ENCODE results near the gene NET1.

DNA sequence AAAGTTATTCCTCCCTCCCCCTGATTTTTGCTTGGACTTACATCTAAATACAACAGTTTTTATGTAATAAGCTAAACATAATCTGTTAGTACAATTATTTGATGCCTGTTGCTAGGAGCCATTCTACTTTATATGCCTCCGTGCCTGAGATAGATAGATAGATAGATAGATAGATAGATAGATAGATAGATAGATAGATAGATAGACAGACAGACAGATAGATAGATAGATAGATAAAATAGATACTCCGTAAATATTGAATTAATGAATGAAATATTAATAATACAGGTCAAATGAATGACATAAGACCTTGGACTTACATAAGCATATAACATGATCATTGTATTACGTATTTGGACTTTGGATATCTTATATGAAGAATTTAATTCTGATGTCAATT lies 23.0 kb downstream of the NET1 start:
- TF ChIP-seq, protein P1, sequence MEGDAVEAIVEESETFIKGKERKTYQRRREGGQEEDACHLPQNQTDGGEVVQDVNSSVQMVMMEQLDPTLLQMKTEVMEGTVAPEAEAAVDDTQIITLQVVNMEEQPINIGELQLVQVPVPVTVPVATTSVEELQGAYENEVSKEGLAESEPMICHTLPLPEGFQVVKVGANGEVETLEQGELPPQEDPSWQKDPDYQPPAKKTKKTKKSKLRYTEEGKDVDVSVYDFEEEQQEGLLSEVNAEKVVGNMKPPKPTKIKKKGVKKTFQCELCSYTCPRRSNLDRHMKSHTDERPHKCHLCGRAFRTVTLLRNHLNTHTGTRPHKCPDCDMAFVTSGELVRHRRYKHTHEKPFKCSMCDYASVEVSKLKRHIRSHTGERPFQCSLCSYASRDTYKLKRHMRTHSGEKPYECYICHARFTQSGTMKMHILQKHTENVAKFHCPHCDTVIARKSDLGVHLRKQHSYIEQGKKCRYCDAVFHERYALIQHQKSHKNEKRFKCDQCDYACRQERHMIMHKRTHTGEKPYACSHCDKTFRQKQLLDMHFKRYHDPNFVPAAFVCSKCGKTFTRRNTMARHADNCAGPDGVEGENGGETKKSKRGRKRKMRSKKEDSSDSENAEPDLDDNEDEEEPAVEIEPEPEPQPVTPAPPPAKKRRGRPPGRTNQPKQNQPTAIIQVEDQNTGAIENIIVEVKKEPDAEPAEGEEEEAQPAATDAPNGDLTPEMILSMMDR (IDR thresholded peaks at IDR 0.05; ENCODE audit: extremely low read depth in 1 of 2, insufficient read depth in 1 of 2, low read depth in 1 of 2, low read length in 2 of 2): no peak
- TF ChIP-seq POLR2AphosphoS5 (IDR thresholded peaks at IDR 0.05; ENCODE audit: insufficient read depth, low read depth, low read length): no peak
- TF ChIP-seq EZH2 (IDR thresholded peaks at IDR 0.05; ENCODE audit: borderline replicate concordance, low read depth, low read length, severe bottlenecking): no peak
- TF ChIP-seq POLR2A (IDR thresholded peaks at IDR 0.05; ENCODE audit: low read depth, low read length): no peak
- TF ChIP-seq FOS (IDR thresholded peaks at IDR 0.05; ENCODE audit: borderline replicate concordance, insufficient read depth, low read length): no peak
